ENCODE measurements around the gene ZNF746. TPM values are rescaled to one million over a fixed set of nuclear protein-coding genes. Genes with fewer than 3 reads are reported as not detected.

ZNF746 gene
- total RNA-seq: 10 to 100 TPM; 12.6 to 13.0 TPM

GRCh38 chr7:149497467-149498261, at the start of gene ZNF746:
ZNF746 (minus strand) TSS chr7:149497809; CDS start chr7:149497536, 273 bp downstream.
- peak; percentile 85 for DNase-seq
- intact Hi-C loops (cut with micrococcal nuclease): loop anchor here (5.0 kb wide), 1 partner anchor 75 kb away; no protein-coding TSS in a partner anchor
- H3K27ac Mint-ChIP-seq: peak within 1 kb of the TSS; percentile 93
- no peaks in the 10 kb centered on the region for H3K9me3 Mint-ChIP-seq
- no peaks in the 10 kb centered on the region for H3K27me3 Mint-ChIP-seq
- H3K4me3 Mint-ChIP-seq: peak within 1 kb of the TSS; percentile 93
- ChIA-PET POLR2A (no interaction called here), CTCF (no interaction called here)
- peaks cover 28% of the 10 kb centered on the region for H3K4me1 Mint-ChIP-seq (ENCODE audit: low read depth)
- H3K36me3 Mint-ChIP-seq (ENCODE audit: low read depth): peaks cover 8% of the 10 kb centered on the region
- TF ChIP-seq CTCF (IDR thresholded peaks at IDR 0.05): peak; percentile 19
- peak; percentile 96 for ATAC-seq

GRCh38 chr7:149547126-149547525, 49.5 kb upstream of the ZNF746 start:
- Mint-ChIP-seq H3K27ac (no peak overlapping the region), H3K4me1 (ENCODE audit: low read depth) (peaks cover 6% of the 10 kb centered on the region), H3K4me3 (no peak overlapping the region), H3K36me3 (ENCODE audit: low read depth) (peaks cover 33% of the 10 kb centered on the region), H3K27me3 (no peaks in the 10 kb centered on the region), H3K9me3 (no peaks in the 10 kb centered on the region)
- no peak for ATAC-seq
- CTCF ChIA-PET: no interaction called here
- DNase-seq: no peak
- POLR2A ChIA-PET: no interaction called here
- no peak for TF ChIP-seq CTCF (IDR thresholded peaks at IDR 0.05)
- intact Hi-C loops (cut with micrococcal nuclease): no loop called here

DNA sequence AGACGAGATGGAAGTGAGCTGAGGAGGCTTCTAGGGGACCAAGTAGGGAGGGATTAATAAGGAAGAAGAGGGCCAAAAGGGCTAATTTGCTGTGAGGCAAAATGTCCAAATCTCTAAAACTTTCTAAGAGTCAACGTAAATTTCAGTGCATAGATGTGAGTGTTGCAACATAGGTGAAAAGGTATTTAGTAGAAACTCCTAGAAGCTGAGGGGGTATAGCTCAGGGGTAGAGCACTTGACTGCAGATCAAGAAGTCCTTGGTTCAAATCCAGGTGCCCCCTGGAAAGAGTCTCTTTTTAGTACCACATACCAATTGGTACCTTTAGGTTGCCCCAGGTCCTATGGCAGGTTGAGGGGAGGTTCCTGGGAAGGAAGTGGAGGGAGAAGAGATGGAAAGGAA, 48.7 kb upstream of the ZNF746 start:
- ChIA-PET POLR2A (no interaction called here), CTCF (no interaction called here)
- Mint-ChIP-seq H3K4me3 (no peak overlapping the region), H3K27ac (no peak overlapping the region), H3K9me3 (no peaks in the 10 kb centered on the region), H3K4me1 (ENCODE audit: low read depth) (peaks cover 6% of the 10 kb centered on the region), H3K27me3 (no peaks in the 10 kb centered on the region), H3K36me3 (ENCODE audit: low read depth) (peaks cover 27% of the 10 kb centered on the region)
- TF ChIP-seq CTCF (IDR thresholded peaks at IDR 0.05): no peak
- ATAC-seq (no peak), DNase-seq (no peak)
- intact Hi-C loops (cut with micrococcal nuclease): no loop called here

DNA sequence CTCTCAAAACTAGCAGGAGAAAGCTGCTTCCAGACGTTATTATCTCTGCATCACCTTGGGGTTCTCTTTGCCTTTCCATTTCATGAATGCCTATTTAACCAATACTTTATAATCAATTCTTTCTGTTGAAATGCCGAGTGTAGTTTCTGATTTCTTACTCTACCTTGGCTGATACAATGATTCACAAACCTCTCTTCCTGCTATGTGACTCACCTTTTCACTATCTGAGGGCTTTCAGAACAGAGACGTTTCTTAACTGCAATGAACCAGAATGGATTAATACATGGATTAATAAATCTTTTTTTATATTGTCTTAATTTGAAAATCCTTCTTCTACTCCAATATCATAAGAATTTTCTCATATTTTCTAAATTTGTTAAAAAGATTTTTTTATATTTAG, 46.4 kb upstream of the ZNF746 start:
- intact Hi-C loops (cut with micrococcal nuclease): no loop called here
- DNase-seq (no peak), ATAC-seq (no peak)
- Mint-ChIP-seq H3K4me1 (ENCODE audit: low read depth) (peaks cover 6% of the 10 kb centered on the region), H3K27me3 (no peaks in the 10 kb centered on the region), H3K4me3 (no peak overlapping the region), H3K36me3 (ENCODE audit: low read depth) (peaks cover 26% of the 10 kb centered on the region), H3K9me3 (peaks cover 4% of the 10 kb centered on the region), H3K27ac (no peak overlapping the region)
- POLR2A ChIA-PET: interaction anchor here (0.7 kb wide), 1 partner anchor 1796 kb away, joined by 3 read pairs; no protein-coding TSS in a partner anchor
- CTCF ChIA-PET: no interaction called here
- TF ChIP-seq CTCF (IDR thresholded peaks at IDR 0.05): no peak

- ATAC-seq (no peak), DNase-seq (no peak)
- CTCF ChIA-PET: no interaction called here
- H3K4me3 Mint-ChIP-seq: no peak overlapping the region
- H3K4me1 Mint-ChIP-seq (ENCODE audit: low read depth): peaks cover 12% of the 10 kb centered on the region
- intact Hi-C loops (cut with micrococcal nuclease): no loop called here
- POLR2A ChIA-PET: interaction anchor here (0.5 to 0.7 kb wide), 2 partner anchors 13 to 16 kb away, joined by 3 to 4 read pairs; no protein-coding TSS in a partner anchor
- H3K27ac Mint-ChIP-seq: no peak overlapping the region
- H3K36me3 Mint-ChIP-seq (ENCODE audit: low read depth): peaks cover 12% of the 10 kb centered on the region
- H3K9me3 Mint-ChIP-seq: peaks cover 28% of the 10 kb centered on the region
- TF ChIP-seq CTCF (IDR thresholded peaks at IDR 0.05): no peak
- H3K27me3 Mint-ChIP-seq: no peaks in the 10 kb centered on the region
Measured at GRCh38 chr7:149532654-149533053, 35.0 kb upstream of the ZNF746 start.

Data from activated CD8-positive, alpha-beta T cell treated with anti-CD3 and anti-CD28 coated beads for 36 hours (primary cell).